ENCODE results near the gene TIMMDC1.
A peak's percentile ranks its signal among the peaks of the same experiment; 100 is the strongest.
"Not testable (repeated sequence)": the region's sequence is repeated elsewhere in the genome, so short reads cannot be mapped to it uniquely, and the experiment has no call there.

The TIMMDC1 gene

DNA sequence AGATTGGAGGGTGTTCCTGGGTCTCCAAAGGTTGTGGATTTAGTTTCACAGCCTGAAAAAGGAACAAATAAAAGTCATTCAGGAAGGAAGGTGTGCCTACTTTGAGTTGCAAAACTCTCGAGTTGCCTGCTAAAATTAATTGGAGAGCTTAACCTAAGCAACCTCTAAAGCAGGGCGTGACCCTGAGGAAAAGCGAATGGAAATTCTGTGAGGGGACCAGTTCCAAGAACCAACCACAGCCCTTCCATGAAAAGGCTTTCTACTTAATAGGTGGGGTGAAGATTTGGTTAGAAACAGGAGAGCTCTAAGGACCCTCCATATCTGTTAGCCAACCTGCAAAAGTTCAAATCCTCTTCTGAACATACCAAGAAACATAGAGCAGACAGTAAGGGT lies 59.5 kb downstream of the TIMMDC1 start:
- no peak for DNase-seq

DNA sequence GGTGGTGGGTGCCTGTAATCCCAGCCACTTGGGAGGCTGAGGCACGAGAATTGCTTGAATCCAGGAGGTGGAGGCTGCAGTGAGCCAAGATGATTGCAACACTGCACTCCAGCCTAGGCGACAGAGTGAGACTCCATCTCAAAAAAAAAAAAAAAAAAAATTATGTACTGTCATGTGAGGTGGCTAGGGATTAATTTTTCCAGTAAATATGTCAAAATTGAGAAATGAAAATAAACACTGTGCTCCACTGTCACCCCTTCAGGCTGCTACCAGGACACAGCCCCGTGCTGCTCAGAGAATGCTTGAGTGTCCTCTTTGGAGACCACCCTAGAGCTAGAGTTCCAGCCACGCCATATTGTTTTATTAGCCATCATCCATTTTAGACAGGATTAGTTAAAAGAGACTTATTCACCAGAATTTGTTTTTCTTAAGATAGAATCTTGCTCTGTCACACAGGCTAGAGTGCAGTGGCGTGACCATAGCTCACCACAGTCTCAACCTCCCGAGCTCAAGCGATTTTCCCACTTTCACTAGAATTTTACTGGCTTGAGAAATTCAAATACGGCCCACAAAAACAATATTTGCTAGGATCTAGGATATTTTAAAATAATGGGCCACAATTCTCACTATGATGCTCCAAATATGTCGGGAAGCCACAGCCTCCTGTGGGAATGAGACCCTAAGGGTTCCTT lies 60.4 kb downstream of the TIMMDC1 start:
- DNase-seq = no peak

DNA sequence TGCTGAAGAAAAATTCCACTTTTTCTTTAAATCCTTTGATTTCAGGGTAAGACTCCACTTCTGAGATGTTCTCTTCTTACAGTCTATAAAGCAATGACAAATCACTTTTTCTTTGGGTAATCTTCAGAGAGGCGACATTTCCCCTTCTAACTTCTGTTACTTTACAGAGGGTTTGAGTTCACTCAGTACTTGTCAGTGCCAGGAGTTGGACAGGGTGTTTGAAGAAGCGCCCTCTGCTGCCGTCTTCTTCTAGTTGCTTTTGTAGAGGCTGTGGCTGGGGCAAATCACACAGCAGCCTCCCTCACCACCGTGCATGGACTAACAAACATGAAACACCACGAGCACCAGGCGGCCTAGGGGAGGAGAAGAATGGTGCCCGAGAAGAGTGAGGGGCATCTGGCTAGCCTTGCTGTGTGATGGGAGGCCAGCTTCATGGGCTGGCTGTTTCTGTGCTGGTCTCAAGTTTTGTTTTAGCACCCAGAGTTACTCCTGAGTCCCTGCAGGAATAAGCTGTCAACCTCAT lies 61.2 kb downstream of the TIMMDC1 start, which contains the start of gene CD80:
CD80 (minus strand) TSS at position 174 of the 523 bp plus-strand sequence. CDS start 1,886 bp downstream, outside the sequence.
- peak; percentile 37 to 44 for DNase-seq

DNA sequence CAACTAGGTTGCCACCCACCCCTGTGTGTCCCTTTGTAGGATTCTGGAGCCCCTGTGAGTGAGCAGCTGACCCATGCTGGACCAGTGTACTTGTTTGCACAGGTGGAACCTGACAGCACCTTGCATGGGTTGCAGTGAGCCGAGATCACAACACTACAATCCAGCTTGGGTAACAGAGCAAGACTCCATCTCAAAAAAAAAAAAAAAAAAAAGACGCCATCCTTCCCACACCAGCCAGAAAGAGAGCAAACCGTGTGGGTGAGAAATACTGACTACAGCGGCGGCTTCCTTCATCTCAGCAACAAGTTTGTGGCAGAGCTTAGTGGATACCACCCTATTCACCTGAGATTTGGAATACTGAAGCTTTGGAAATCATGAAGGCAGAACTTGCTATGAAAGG lies 61.8 kb downstream of the TIMMDC1 start:
- DNase-seq = no peak

DNA sequence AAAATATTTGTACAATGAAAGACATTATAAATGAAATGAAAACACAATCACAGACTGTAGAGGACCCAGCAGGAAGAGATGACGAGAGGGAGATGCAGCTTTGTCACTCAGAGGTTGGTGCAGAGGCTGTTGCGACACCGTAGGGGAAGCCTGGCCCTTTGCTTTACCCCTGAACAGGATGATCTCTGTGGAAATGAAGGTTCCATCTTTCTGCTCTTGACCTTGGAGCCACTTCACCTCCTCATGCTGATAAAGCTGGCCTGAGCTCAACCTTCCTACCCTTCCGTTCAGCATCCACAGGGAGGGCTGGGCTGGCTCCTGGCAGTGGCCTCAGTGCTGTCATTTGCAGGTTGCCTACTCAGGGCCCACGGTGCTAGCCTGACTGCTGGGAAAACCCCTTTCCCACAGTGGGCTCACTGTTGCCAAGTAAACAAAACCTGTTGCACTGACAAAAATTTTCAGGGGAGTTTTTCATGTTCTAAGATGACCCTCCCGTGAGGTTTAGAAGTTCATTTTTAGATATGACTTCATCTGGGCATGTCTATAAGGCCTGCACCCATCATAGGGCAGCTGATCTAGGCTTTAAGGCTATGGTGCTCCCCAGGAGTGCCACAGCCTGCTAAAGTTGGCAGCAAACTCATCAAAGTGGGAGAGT lies 64.1 kb downstream of the TIMMDC1 start:
- DNase-seq = peak in 1 of 2 experiments; percentile 18

DNA sequence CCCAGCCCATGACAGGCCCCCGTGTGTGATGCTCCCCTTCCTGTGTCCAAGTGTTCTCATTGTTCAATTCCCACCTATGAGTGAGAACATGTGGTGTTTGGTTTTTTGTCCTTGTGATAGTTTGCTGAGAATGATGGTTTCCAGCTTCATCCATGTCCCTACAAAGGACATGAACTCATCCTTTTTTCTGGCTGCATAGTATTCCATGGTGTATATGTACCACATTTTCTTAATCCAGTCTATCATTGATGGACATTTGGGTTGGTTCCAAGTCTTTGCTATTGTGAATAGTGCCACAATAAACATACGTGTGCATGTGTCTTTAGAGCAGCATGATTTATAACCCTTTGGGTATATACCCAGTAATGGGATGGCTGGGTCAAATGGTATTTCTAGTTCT lies 65.0 kb downstream of the TIMMDC1 start:
- not testable (repeated sequence) for DNase-seq

DNA sequence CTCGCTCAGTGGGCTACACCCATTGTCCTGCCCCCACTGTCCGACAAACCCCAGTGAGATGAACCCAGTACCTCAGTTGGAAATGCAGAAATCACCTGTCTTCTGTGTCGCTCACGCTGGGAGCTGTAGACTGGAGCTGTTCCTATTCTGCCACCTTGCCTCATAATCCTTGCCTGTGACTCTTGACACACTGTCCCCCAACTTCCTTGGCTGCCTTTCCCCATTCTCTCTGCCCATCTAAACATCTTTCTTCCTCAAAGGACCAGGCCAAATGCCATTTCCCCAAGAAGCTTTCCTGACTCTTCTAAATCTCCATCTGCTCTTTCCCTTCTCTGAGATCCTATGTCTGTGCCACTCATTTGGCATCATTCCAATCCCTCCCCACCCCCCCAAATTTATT lies 70.8 kb downstream of the TIMMDC1 start:
- no peak for DNase-seq

DNA sequence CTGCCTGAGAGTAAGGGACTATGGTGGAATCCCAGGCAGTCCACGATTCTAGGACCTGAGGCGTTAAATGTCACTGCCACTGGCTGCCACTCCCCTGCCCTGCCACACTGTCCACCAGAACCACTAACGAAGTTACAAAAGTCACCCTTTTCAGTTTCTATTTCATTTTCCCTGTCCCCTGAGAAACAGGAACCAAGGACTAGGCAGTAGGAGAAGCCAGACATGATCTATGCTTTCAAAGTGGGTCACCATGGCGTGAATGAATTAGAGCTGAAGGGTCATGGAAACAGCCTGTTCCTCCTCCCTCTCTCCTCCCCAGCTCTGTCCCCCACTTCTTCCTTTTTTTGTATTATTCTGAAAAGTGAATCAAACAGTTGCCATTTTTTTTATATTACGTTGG lies 71.9 kb downstream of the TIMMDC1 start:
- DNase-seq = no peak

DNA sequence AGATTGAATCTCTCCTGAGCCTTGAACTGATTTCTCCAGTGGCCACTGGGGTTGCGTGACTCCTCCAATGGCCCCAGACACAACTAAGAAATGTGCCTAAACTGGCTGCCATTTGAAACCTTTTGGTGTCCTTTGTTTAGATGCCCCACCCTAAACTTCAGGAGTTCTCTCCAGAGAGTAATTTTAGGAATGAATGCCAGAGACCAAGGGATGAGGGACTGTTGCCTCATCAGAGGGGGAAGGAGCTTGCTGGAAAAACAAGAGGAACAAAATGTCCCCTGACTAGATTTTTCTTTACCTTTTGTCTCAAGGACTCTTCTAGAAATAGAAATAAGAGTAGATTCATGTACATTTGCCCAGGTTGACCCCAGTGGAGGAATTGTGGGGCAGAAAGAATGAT lies 72.9 kb downstream of the TIMMDC1 start:
- DNase-seq = no peak

DNA sequence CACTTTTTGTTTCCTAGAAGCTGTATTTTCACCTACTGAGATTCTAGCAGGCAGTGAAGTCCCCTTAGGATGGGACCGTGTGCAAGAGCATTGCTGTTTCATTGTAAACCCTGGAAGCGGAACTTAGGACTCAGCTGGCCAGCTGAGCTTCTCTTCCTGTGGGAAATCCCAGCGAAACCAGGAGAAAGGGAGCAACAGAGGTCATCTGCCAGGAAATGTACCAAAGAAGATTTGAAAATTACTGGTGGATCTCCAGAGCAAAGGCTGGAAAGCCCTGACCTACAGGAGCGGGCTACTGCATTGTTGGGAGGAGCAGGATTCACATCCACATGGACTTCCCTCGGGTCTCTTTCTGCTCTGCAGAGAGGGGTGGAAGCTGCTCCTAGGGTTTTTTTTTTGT lies 73.3 kb downstream of the TIMMDC1 start:
- DNase-seq = no peak

Measured in stimulated activated CD4-positive, alpha-beta T cell treated with anti-CD3 and anti-CD28 coated beads, Interleukin-4, amount 100 ng/mL, for 4 hours (primary cell).